K562 (cell line): Measurements from ENCODE around the gene SIM2. TPM values are rescaled to one million over a fixed set of nuclear protein-coding genes. Genes with fewer than 3 reads are reported as not detected.

ENCODE experiments used
- ATAC-seq: fragments of 200-7000 bp; cut with Tn5 transposase; 3 replicates; pipeline ENCODE4 v1.9.1; 2020; ENCODE audit warnings: moderate library complexity
- BruUV-seq: library from RNA; stranded (reverse); fragments of 400-500 nt; replicated peaks from 2 replicates; lab custom pipeline; 2021; lab: Mats Ljungman, UMichigan
- CTCF ChIA-PET: fragments of 300-600 bp; formaldehyde crosslinking; extraction: SDS; loops from one replicate; lab custom pipeline; 2021; ENCODE audit warnings: low intra/inter-chr PET ratio; lab: Yijun Ruan, JAX
- POLR2A ChIA-PET: fragments of 300-600, 350-650 bp; sonication (Branson Sonifier 250); formaldehyde crosslinking; extraction: SDS; loops from one replicate; lab custom pipeline; 2021; ENCODE audit warnings: antibody characterized with exemption, inconsistent platforms; lab: Yijun Ruan, JAX
- DNase-seq, 4 experiments: peaks; one replicate each; pipeline versions ENCODE4 v3.0.0 to v3.0.0-alpha.2; 2011 to 2018; ENCODE audit warnings: low spot score in 3 of 4, mixed read lengths in 3 of 4; ENCODE audit errors: extremely low read depth in 1 of 4
- FAIRE-seq: peaks from 2 replicates; lab custom pipeline; 2011; peaks lifted over from hg19 to GRCh38; lab: Jason Lieb, UNC
- H2AFZ ChIP-seq: 2 replicates; pipeline ENCODE4 v1.6.0; 2011; ENCODE audit warnings: low read depth, low read length, control low read depth, inconsistent platforms
- H3K27ac ChIP-seq: fragments of 200-600 bp; 3 replicates; pipeline ENCODE4 v1.8.0; 2011; ENCODE audit warnings: low read depth, mild to moderate bottlenecking, control low read depth, inconsistent platforms, low read length, moderate library complexity, mixed read lengths; ENCODE audit errors: extremely low read depth
- H3K27me3 ChIP-seq, 2 experiments: fragments of 300-600 bp in 1 of 2; 2 replicates in 1 of 2; 3 replicates in 1 of 2; pipeline versions ENCODE4 v1.6.0 to v1.8.0; 2011; ENCODE audit warnings: inconsistent platforms in 2 of 2, low read length in 2 of 2, mild to moderate bottlenecking in 1 of 2, mixed read lengths in 1 of 2, moderate library complexity in 1 of 2; ENCODE audit not compliant: control insufficient read depth in 2 of 2, insufficient read depth in 2 of 2
- H3K36me3 ChIP-seq: fragments of 300-600 bp; 3 replicates; pipeline ENCODE4 v1.8.0; 2011; ENCODE audit warnings: mild to moderate bottlenecking, low read length, inconsistent platforms; ENCODE audit not compliant: control insufficient read depth, insufficient read depth
- H3K4me1 ChIP-seq, 2 experiments: fragments of 200-600 bp in 1 of 2; replicated peaks in 1 of 2; 2 replicates in 1 of 2; 3 replicates in 1 of 2; pipeline versions ENCODE4 v1.5.1 to v1.8.0; 2011; ENCODE audit warnings: inconsistent platforms in 2 of 2, low read length in 2 of 2, mild to moderate bottlenecking in 1 of 2, mixed read lengths in 1 of 2, moderate library complexity in 1 of 2; ENCODE audit not compliant: control insufficient read depth in 2 of 2, insufficient read depth in 2 of 2
- H3K4me2 ChIP-seq: 2 replicates; pipeline ENCODE4 v1.6.1; 2011; ENCODE audit warnings: low read length, control low read depth, inconsistent platforms, mixed read lengths; ENCODE audit not compliant: insufficient read depth
- H3K4me3 ChIP-seq: fragments of 200-600 bp; sonication (generic), shearing (Covaris generic); 2 replicates; pipeline ENCODE4 v1.5.1; 2016; ENCODE audit warnings: control low read depth, inconsistent platforms
- H3K79me2 ChIP-seq: fragments of 200-600 bp; 3 replicates; pipeline ENCODE4 v1.8.0; 2011; ENCODE audit warnings: low read length, inconsistent platforms; ENCODE audit not compliant: control insufficient read depth, insufficient read depth
- H3K9ac ChIP-seq, 2 experiments: 2 replicates each; pipeline versions ENCODE4 v1.6.0 to v1.6.1; 2011; ENCODE audit warnings: low read depth in 2 of 2, low read length in 2 of 2, control low read depth in 1 of 2, inconsistent platforms in 1 of 2, mild to moderate bottlenecking in 1 of 2, mixed read lengths in 1 of 2; ENCODE audit not compliant: insufficient read depth in 1 of 2
- H3K9me1 ChIP-seq: one replicate; pipeline ENCODE4 v1.6.0; 2011; ENCODE audit warnings: inconsistent platforms, mild to moderate bottlenecking, low read length, moderate library complexity; ENCODE audit not compliant: control insufficient read depth, insufficient read depth
- H3K9me3 ChIP-seq: replicated peaks from 2 replicates; pipeline ENCODE4 v1.5.1; 2011; ENCODE audit warnings: low read depth, low read length, inconsistent platforms; ENCODE audit not compliant: control insufficient read depth, insufficient read depth
- H4K20me1 ChIP-seq: replicated peaks from 2 replicates; pipeline ENCODE4 v1.6.1; 2011; ENCODE audit warnings: low read length, inconsistent platforms, mixed read lengths; ENCODE audit not compliant: control insufficient read depth, insufficient read depth
- CBFA2T2 ChIP-seq: fragments of 450-650 bp; conservative IDR thresholded peaks from 2 replicates; pipeline ENCODE4 v1.6.1; 2017; ENCODE audit warnings: mild to moderate bottlenecking
- CHAMP1 ChIP-seq: fragments of 450-650 bp; IDR thresholded peaks from 2 replicates; pipeline ENCODE4 v1.6.1; 2016; ENCODE audit warnings: mild to moderate bottlenecking
- ETS2 ChIP-seq: IDR thresholded peaks from 2 replicates; pipeline ENCODE4 v1.6.1; 2016; ENCODE audit warnings: borderline replicate concordance, missing genetic modification characterization, mild to moderate bottlenecking, moderate library complexity, missing compliant biosample characterization; ENCODE audit not compliant: poor library complexity, severe bottlenecking
- LARP7 ChIP-seq: fragments of 450-650 bp; IDR thresholded peaks from 2 replicates; pipeline ENCODE4 v1.6.1; 2016
- SFPQ ChIP-seq: fragments of 200-400 bp; formaldehyde crosslinking; IDR thresholded peaks from 2 replicates; pipeline ENCODE4 v1.6.1; 2017; ENCODE audit warnings: mild to moderate bottlenecking, low read depth, low read length, moderate library complexity
- VEZF1 ChIP-seq: fragments of 200-800 bp; sonication (Bioruptor generic); IDR thresholded peaks from 2 replicates; pipeline ENCODE4 v1.6.1; 2017; ENCODE audit warnings: missing genetic modification characterization, missing compliant biosample characterization
- ZNF174 ChIP-seq: fragments of 250-450 bp; sonication (Bioruptor Pico); IDR thresholded peaks from 2 replicates; pipeline ENCODE4 v1.4.0; 2020; ENCODE audit warnings: mild to moderate bottlenecking
- ZNF217 ChIP-seq: sonication (generic); formaldehyde crosslinking; IDR thresholded peaks from 2 replicates; pipeline ENCODE4 v1.8.0; 2022; ENCODE audit warnings: mild to moderate bottlenecking, missing genetic modification reagents
- ZNF316 ChIP-seq: fragments of 450-650 bp; IDR thresholded peaks from 2 replicates; pipeline ENCODE4 v1.6.1; 2016
- WGBS: fragments of 100-300 bp; shearing (Covaris generic); methylation state at CpG from one replicate; pipeline ENCODE4 v1.1.6; 2016; ENCODE audit warnings: low coverage, mixed read lengths; ENCODE audit not compliant: insufficient coverage; ENCODE audit errors: missing lambda C conversion rate; 5-methylcytosine and 5-hydroxymethylcytosine counted together
- in situ Hi-C: fragments of 300-500 bp; cut with MboI; formaldehyde crosslinking; loops from 4 replicates; pipeline ENCODE4 v1.15.0; 2018; ENCODE audit warnings: inconsistent platforms, mixed read lengths
- intact Hi-C: fragments of 100-400 bp; cut with micrococcal nuclease; formaldehyde crosslinking; loops from 2 replicates; pipeline ENCODE4 v1.14.2; 2022
- polyA plus RNA-seq, 8 experiments: library from polyadenylated mRNA; depleted of rRNA in 4 of 8; stranded (reverse) in 5 of 8; unstranded in 3 of 8; fragments of >200 nt; fragmentation: Nextera tagmentation in 2 of 8; fragmentation: Illumina TruSeq in 1 of 8; extraction: Ambion mirVana in 2 of 8; extraction: Trizol in 1 of 8; gene quantifications; 2 replicates each; pipeline versions ENCODE4 v1.2.1 to v1.2.3, GENCODE V29; 2011 to 2014; ENCODE audit warnings: inconsistent platforms in 1 of 8, missing spikeins in 1 of 8
- total RNA-seq, 7 experiments: library from RNA; depleted of rRNA in 6 of 7; stranded (reverse); fragments of >200 nt in 6 of 7; fragmentation: Illumina TruSeq in 2 of 7; extraction: Trizol in 2 of 7; gene quantifications; 2 replicates each; pipeline versions ENCODE4 v1.2.1 to v1.2.3, GENCODE V29; 2011 to 2021; ENCODE audit warnings: low replicate concordance in 1 of 7

Gene SIM2
- total and polyA plus RNA-seq, 9 of the 15 experiments (the other 6 are each of a cell fraction or from before 2014, with no cell fraction given): 0.07 to 0.11 (median 0.08) TPM; not detected in 6

GRCh38 chr21:36681117-36681631 lies 17.7 kb upstream of the SIM2 start:
- intact Hi-C loops: no loop called here
- H3K4me1 ChIP-seq: no peaks in the 10 kb centered on the region
- H3K9me1 ChIP-seq: no peaks in the 10 kb centered on the region
- peaks cover 4 to 10% of the 10 kb centered on the region in 2 experiments; a peak in 3 of 5 replicates for H3K27me3 ChIP-seq
- no peak overlapping the region for H3K27ac ChIP-seq
- H2AFZ ChIP-seq: no peak overlapping the region
- CTCF ChIA-PET: no interaction called here
- H3K9ac ChIP-seq: no peak overlapping the region
- H3K79me2 ChIP-seq: no peaks in the 10 kb centered on the region
- POLR2A ChIA-PET: no interaction called here
- ATAC-seq (no peak), DNase-seq (no peak), FAIRE-seq (no peak)
- H3K9me3 ChIP-seq: no peaks in the 10 kb centered on the region
- TF ChIP-seq VEZF1 (CRISPR knock-in tag): no peak
- TF ChIP-seq ETS2: no peak
- no peak for TF ChIP-seq ZNF316
- no peak for TF ChIP-seq SFPQ
- no peak for TF ChIP-seq CHAMP1
- TF ChIP-seq ZNF217 (CRISPR knock-in tag): no peak
- no peak for TF ChIP-seq CBFA2T2
- no peak for TF ChIP-seq ZNF174 (CRISPR knock-in tag)
- TF ChIP-seq LARP7: no peak
- no peak overlapping the region for H3K4me3 ChIP-seq
- in situ Hi-C loops: no loop called here
- no peaks in the 10 kb centered on the region for H3K36me3 ChIP-seq
- WGBS: 2% methylated on average over 2 of the region's 2 CpGs
- H4K20me1 ChIP-seq: no peaks in the 10 kb centered on the region
- no TSS peak for BruUV-seq
- no peak overlapping the region for H3K4me2 ChIP-seq
